ENCODE results near the gene SLC5A10.

SLC5A10 gene

DNA sequence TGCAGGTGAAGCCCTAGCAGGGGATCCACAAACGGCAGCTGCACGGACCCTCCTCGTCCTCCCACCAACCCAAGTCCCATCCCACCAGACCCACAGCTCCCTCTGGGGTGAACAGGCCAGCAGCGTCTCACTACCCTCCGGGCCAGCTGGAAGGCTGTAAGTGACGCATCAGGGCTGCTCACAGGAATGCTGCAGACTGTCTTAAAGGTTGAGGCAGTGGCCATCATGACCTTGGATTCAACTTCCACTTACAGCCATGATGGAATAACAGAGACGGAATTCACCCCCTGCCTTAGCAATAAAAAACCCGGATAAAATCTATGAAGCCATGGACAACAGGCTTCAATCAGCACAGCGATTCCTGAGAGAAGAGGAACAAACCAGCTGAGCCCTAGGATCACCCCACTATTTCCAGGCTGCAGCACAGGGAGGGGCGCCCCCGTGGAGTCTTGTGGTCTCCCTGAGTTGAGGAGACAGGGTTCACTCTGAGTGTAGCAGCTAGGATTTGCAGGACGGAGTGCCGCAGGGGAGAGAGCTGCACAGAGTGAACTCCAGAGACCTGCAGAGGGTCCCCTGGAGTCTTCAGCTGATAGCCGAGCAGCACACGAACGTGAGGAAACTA is 42.1 kb downstream of the SLC5A10 start:
- H3K4me1 ChIP-seq, result no peaks in the 10 kb centered on the region
- H3K4me3 ChIP-seq, result no peak overlapping the region
- intact Hi-C loops (cut with DNase I; ENCODE audit: low total_unique reads), result no loop called here
- H3K9me3 ChIP-seq, result peaks cover 0 to 5% (median 0%) of the 10 kb centered on the region in 3 donors
- no peak for DNase-seq
- H3K27ac ChIP-seq, result no peak overlapping the region
- peaks cover 0 to 14% (median 0%) of the 10 kb centered on the region in 3 donors for H3K36me3 ChIP-seq
- TF ChIP-seq, protein P1, sequence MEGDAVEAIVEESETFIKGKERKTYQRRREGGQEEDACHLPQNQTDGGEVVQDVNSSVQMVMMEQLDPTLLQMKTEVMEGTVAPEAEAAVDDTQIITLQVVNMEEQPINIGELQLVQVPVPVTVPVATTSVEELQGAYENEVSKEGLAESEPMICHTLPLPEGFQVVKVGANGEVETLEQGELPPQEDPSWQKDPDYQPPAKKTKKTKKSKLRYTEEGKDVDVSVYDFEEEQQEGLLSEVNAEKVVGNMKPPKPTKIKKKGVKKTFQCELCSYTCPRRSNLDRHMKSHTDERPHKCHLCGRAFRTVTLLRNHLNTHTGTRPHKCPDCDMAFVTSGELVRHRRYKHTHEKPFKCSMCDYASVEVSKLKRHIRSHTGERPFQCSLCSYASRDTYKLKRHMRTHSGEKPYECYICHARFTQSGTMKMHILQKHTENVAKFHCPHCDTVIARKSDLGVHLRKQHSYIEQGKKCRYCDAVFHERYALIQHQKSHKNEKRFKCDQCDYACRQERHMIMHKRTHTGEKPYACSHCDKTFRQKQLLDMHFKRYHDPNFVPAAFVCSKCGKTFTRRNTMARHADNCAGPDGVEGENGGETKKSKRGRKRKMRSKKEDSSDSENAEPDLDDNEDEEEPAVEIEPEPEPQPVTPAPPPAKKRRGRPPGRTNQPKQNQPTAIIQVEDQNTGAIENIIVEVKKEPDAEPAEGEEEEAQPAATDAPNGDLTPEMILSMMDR (IDR thresholded peaks at IDR 0.05), result no peak
- no peaks in the 10 kb centered on the region for H3K27me3 ChIP-seq

DNA sequence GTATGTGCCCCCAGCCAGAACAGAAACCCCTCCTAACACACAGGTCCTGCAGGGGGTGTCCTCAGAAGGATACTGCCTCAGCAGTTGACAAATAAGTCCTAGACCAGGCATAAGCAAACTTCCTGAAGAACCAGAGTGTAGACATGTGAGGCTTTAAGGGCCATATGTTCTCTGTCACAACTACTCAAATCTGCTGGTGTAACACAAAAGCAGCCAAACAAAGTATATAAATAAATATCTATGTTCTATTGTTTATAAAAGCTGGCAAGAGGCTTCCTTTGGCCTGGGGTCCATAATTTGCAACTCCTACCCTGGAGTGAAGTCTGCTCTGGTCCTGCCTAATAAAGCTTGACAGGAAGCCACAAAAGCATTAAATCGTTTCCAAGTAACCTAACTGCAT is 42.7 kb downstream of the SLC5A10 start:
- no peaks in the 10 kb centered on the region for H3K4me1 ChIP-seq
- peaks cover 0 to 5% (median 0%) of the 10 kb centered on the region in 3 donors for H3K9me3 ChIP-seq
- TF ChIP-seq, protein P1 (IDR thresholded peaks at IDR 0.05), result no peak
- H3K36me3 ChIP-seq, result peaks cover 0 to 14% (median 0%) of the 10 kb centered on the region in 3 donors
- intact Hi-C loops (cut with DNase I; ENCODE audit: low total_unique reads), result no loop called here
- H3K27ac ChIP-seq, result no peak overlapping the region
- no peak for DNase-seq
- no peak overlapping the region for H3K4me3 ChIP-seq
- H3K27me3 ChIP-seq, result no peaks in the 10 kb centered on the region

DNA sequence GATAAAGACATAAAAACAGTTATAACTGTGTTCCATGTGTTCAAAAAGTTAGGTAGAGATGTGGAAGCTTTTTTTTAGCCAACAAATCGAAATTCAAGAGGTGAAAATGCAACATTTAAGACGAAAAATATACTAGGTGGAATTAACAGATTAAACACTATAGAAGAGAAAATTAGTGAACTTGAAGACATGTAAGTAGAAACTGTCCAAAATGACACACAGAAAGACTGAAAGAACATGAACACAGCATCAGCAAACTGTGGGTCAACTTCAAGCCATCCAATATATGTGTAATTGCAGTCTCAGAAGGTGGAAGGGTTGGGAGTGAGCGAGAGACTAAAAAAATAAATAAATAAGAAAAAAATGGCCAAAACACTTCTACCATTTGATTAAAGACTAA is 43.3 kb downstream of the SLC5A10 start:
- TF ChIP-seq, protein P1 (IDR thresholded peaks at IDR 0.05), result no peak
- Histone ChIP-seq H3K4me3 (no peak overlapping the region), H3K36me3 (peaks cover 0 to 14% (median 0%) of the 10 kb centered on the region in 3 donors), H3K27ac (no peak overlapping the region), H3K9me3 (peaks cover 0 to 5% (median 0%) of the 10 kb centered on the region in 3 donors), H3K4me1 (no peaks in the 10 kb centered on the region), H3K27me3 (no peaks in the 10 kb centered on the region)
- DNase-seq, result no peak
- intact Hi-C loops (cut with DNase I; ENCODE audit: low total_unique reads), result no loop called here

DNA sequence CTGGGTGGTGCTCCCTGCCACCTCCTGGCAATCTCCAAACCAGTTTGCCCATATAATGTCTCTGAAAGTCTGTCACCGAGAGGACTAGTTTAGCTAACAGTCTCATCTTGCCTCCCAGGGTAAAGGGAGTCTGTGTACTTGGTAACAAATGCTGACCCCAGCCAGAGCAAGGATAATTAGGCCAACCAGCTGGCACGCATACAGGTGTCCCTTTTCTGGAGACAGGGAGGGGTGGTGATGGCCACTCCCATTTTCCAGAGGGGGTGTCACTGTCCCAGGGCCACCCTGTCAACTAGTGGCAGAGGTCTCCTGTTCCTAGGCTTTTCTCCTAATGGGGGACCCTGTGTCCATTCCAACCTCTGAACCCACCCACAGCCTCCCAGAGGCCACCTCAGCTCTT is 44.5 kb downstream of the SLC5A10 start:
- Histone ChIP-seq H3K9me3 (peaks cover 0 to 5% (median 0%) of the 10 kb centered on the region in 3 donors), H3K36me3 (peaks cover 0 to 14% (median 0%) of the 10 kb centered on the region in 3 donors), H3K27me3 (no peaks in the 10 kb centered on the region), H3K4me1 (peaks cover 0 to 6% (median under 1%) of the 10 kb centered on the region in 4 donors), H3K27ac (no peak overlapping the region), H3K4me3 (no peak overlapping the region)
- intact Hi-C loops (cut with DNase I; ENCODE audit: low total_unique reads), result no loop called here
- no peak for DNase-seq
- TF ChIP-seq, protein P1 (IDR thresholded peaks at IDR 0.05), result no peak

DNA sequence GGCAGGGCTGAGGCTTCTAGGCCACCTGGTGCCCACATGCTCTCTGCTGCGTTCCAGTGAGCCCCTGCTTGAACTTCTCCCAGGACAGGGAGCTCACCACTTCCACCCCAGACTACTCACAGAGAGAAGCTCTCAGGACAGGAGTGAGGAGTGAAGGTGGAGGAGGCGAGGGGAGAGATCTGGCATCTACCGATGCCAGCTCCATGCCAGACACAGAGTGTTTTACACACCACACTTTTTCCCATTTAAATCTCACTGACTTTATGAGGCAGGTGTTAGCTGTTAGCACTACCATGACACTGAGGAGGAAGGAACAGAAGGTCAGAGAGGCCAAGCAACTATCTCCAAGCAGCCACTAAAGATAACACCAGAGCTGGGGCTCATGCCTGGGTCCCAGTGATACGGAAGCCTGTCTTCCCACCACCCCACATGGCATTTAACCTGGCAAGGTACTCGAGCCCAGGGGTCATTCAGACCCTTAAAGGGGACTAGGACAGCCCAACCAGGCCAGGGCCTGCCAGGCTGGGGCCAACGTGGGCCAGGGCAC is 45.8 kb downstream of the SLC5A10 start:
- peaks cover 0 to 19% (median 8%) of the 10 kb centered on the region in 4 donors for H3K4me1 ChIP-seq
- no peak for DNase-seq
- no peak overlapping the region for H3K4me3 ChIP-seq
- H3K27ac ChIP-seq, result no peak overlapping the region
- TF ChIP-seq, protein P1 (IDR thresholded peaks at IDR 0.05), result no peak
- H3K36me3 ChIP-seq, result peaks cover 0 to 14% (median 0%) of the 10 kb centered on the region in 3 donors
- no peaks in the 10 kb centered on the region for H3K27me3 ChIP-seq
- H3K9me3 ChIP-seq, result peaks cover 0 to 5% (median 0%) of the 10 kb centered on the region in 3 donors
- intact Hi-C loops (cut with DNase I; ENCODE audit: low total_unique reads), result no loop called here

All from tibial artery (tissue), 4 donors.